ENCODE data around the gene DHX36.

DHX36 gene, protein sequence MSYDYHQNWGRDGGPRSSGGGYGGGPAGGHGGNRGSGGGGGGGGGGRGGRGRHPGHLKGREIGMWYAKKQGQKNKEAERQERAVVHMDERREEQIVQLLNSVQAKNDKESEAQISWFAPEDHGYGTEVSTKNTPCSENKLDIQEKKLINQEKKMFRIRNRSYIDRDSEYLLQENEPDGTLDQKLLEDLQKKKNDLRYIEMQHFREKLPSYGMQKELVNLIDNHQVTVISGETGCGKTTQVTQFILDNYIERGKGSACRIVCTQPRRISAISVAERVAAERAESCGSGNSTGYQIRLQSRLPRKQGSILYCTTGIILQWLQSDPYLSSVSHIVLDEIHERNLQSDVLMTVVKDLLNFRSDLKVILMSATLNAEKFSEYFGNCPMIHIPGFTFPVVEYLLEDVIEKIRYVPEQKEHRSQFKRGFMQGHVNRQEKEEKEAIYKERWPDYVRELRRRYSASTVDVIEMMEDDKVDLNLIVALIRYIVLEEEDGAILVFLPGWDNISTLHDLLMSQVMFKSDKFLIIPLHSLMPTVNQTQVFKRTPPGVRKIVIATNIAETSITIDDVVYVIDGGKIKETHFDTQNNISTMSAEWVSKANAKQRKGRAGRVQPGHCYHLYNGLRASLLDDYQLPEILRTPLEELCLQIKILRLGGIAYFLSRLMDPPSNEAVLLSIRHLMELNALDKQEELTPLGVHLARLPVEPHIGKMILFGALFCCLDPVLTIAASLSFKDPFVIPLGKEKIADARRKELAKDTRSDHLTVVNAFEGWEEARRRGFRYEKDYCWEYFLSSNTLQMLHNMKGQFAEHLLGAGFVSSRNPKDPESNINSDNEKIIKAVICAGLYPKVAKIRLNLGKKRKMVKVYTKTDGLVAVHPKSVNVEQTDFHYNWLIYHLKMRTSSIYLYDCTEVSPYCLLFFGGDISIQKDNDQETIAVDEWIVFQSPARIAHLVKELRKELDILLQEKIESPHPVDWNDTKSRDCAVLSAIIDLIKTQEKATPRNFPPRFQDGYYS

DNA sequence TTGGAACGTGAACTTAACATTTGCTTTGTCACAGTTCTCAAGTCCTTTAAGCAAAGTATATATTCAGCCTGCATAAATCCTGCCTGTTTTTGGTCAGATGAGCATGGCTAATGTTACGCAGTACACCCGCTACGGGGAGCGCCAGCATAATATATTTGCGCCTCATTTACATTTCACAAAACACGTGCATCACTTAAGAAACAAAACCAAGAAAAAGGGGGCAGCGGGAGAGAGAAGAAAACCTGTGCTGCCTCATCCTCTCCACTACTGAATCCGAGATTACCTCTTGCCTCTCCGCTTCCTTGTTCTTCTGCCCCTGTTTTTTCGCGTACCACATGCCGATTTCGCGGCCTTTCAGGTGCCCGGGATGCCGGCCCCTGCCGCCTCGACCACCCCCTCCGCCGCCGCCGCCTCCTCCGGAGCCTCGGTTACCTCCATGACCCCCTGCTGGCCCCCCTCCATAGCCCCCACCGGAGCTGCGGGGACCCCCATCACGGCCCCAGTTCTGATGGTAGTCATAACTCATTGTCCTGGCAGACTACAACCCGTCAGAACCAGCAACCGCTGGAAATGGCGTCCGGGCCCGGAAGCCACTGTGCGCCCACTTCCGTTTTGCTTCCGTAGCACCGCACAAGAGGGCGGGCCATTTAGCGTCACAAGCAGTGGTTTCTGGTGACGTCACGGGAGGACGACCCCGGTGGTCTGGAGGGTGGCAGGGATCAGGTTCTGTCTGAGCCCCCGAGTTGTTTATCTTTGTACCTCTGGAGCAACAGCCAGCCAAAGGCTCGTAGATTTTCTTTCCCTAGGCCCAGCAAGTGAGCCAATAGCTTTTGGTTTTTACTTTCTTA lies at the start of gene DHX36:
Gene DHX36 (minus strand): TSS at position 597 of the 848 bp plus-strand sequence. CDS start 71 bp downstream, at position 526.
- FAIRE-seq (no peak), DNase-seq (ENCODE audit: low spot score) (peak; percentile 86)

DNA sequence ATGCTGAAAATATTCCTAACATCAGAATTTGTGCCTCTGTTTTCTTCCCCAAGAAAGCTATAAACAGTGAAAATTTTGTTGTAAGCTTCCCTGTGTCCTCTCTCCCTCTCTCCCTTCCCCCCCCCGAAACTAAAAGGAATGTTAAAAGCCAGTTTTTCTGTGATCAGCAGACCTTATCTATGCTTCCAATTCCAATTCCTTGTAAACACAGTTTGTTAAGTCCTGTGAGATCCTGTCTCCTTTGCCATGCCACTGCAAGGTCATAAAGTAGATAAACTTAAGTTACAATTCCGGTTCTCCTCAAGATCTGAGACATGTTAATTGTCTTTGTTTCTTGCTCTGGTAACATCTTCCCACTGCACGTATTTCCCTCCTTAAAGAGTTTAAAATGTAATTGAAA lies 42.9 kb upstream of the DHX36 start:
- no peak for FAIRE-seq
- DNase-seq (ENCODE audit: low spot score), result no peak

DNA sequence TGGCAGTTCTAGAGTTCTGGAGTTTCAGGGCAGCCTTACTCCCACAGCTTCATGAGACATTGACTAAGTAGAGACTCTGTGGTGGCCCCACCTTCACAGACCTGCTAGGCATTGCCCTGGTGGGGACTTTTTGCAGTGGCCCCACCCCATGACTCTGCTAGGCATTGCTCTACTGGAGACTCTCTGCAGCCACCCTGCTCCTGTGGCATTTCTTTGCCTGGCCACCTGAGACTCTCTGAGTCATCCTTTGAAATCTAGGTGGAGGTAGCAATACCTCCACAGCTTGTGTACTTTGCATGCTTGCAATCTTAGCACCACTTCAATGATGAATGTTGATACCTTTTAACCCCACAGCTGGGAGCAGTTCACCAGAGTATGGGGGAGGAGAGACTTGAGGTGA lies 40.6 kb upstream of the DHX36 start:
- FAIRE-seq, result no peak
- DNase-seq (ENCODE audit: low spot score), result no peak

DNA sequence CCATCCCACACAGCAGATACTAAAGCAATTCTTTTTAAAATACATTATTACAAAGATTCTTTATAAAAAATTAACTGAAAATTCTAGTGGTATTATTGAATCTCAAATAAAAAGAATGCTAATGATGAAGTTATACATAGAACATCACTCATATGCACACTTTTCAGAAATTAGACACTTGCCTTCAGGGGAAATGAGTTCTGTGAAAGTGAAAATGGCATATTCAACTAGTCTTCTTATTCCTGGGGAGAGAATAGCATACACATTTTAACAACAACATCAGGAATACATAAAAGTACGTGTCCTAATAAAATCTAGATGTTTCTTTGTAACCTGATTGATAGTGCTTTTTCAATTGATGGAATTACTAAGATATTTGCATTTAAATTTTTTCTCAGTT lies 36.8 kb upstream of the DHX36 start:
- FAIRE-seq, result no peak
- DNase-seq (ENCODE audit: low spot score), result no peak

DNA sequence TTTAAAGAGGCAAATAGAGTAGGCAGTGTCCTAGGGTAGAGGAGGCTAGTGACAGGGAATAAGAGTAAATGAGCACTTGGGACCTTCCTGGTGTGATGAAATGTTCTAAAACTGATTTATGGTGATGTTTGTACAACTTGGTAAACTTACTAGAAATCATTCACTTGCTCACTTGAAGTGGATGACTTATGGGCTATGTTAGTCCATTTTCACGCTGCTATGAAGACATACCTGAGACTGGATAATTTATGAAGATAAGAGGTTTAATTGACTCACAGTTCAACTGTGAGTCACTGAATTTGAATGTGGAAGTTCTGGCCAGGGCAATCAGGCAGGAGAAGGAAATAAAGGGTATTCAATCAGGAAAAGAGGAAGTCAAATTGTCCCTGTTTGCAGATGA lies 31.7 kb upstream of the DHX36 start:
- no peak for DNase-seq (ENCODE audit: low spot score)

DNA sequence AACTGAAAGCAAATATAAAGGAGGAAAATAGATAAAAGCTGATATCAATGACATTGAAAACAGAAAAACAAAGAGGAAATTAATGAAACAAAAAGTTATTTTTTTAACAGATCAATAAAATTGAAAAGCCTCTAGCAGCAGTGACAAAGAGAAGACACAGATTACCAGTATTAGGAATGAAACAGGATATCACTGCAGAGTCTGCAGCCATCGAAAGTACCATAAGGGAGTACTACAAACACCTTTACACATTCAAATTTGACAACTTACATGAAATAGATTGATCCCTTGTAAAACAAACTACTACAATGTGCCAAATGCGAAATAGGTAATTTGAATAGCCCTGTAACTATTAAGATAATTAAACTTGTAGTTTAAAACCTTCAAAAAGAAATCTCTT lies 24.9 kb upstream of the DHX36 start:
- DNase-seq (ENCODE audit: low spot score) (no peak), FAIRE-seq (no peak)

More for the DNA sequence above, 31.7 kb upstream of the DHX36 start:
- no peak for FAIRE-seq

DNA sequence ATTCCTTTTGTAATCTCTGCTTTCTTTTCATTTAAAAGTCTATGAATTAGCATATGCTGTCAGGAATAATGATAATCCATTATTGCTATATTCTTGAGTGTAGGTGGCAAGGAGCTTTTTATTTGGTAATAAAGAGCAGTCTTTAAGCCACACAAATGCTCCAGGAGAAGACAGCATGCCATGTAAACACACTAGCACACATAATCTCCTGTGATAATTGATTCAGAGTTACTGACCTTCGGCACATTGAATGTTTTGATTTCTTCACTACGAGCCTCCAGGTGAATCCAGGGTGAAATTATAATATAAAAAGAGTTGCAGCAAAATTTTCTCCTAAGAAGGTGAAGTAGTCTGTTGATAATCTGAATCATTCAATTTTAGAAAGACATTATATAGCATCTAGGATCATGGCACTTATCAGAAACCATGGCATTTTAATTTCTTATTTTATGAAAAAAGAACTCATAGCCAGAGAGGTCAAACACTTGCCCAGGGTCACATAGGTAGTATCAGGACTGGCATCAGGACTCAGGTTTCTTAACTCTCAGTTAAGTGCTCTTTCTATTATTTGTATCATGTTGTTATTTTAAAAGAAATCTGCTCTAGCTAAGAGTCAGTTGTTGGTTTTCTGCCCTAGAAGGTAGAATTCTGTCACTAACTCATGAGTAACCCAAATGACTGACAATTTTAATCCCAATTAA lies 21.3 kb upstream of the DHX36 start:
- no peak for DNase-seq (ENCODE audit: low spot score)
- FAIRE-seq, result no peak

DNA sequence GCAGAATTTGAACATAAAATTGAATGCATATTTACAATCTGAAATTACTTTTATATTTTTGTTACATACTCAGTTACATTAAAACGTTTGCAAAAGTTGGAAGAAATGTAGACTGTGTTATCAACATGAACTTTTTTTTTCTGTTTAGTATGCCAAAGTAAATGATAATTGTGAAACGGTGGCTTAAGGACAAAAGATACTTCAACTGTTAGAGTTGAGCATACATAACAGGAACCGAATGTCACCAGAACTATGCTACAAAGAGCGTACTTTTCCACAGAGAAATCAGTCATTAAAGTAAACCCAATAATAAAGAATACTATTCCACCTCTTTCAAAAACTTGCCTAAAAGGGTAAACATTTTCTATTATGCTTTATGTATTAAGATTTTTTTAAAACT lies 14.3 kb upstream of the DHX36 start:
- FAIRE-seq, result no peak

DNA sequence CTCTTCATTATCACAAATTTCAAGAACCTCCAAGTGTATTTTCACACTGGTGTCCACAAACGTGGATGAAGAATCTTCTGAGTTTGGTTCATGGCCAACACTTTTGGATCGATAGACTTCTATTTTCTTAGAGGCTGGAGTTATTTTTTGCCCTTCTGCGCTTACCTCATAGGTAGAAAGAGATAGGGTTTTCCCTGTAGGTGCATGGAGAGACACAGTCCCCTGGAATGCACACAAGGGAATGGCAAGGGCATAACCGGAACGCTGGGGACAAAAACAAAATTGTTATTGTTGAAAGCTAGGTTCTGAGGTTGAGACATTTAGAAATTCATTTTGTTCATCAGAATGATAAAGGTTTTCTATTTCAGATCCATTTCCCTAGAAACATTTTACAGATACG lies 13.7 kb upstream of the DHX36 start:
- FAIRE-seq, result no peak
- no peak for DNase-seq (ENCODE audit: low spot score)

More for the DNA sequence above, 14.3 kb upstream of the DHX36 start:
- DNase-seq (ENCODE audit: low spot score), result no peak

DNA sequence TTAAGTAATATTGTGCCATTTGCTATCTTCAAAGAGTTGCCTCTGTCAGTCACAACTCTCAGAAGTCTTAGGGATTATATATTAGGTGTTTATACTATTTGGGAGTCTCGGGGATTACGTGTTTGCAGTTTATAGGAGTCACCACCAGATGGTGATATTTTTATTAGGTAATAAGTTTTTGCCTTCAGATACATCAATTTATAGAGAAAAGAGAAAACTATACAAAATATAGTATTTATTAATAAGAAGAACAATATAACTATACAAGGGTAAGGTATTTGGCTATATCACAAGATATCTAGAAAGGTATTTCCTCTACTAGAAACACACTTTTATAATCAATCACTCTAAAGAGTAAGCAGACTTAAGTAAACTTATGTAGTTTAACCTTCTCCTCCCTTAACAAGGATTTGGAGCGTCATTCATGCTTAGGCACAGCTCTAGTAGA lies 10.7 kb upstream of the DHX36 start:
- no peak for FAIRE-seq

DNA sequence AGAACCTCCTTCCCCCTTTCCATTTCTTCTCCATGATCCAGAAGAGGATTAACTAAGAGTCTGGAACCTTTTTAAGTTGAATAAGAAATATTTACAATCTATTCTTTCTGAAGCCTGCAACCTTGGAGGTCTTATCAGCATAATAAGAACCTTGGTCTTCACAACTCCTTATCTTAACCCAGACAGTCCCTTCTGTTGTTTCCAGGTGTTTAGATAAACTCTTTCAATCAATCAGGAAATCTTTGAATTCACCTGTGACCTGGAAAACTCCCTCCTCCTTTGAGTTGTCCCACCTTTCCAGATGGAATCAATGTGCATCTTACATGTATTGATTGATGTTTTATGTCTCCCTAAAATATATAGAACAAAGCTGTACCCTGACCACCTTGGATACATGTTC lies 3.6 kb upstream of the DHX36 start:
- DNase-seq (ENCODE audit: low spot score), result no peak
- FAIRE-seq, result no peak

More for the DNA sequence above, 10.7 kb upstream of the DHX36 start:
- DNase-seq (ENCODE audit: low spot score), result peak; percentile 11

DNA sequence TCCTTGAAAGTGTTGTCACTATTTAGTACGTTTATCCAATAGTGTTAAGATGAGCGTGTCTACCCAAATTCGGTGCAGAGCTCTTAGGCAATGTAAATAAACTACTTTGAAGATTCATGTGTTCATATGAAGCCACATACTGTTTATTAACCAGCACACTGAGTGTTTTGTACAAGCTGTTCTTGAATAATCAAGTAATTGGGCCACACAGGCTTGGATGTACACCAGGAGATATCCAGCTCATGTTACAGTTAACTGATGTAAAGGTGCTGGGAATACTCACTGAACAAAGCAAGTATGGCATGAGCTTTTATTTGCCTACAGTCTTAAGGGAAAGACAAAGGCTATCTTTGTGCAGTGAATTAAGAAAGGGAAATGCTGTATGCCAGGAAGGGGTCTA lies 632 bp upstream of the DHX36 start:
- DNase-seq (ENCODE audit: low spot score) (no peak), FAIRE-seq (no peak)

DNA sequence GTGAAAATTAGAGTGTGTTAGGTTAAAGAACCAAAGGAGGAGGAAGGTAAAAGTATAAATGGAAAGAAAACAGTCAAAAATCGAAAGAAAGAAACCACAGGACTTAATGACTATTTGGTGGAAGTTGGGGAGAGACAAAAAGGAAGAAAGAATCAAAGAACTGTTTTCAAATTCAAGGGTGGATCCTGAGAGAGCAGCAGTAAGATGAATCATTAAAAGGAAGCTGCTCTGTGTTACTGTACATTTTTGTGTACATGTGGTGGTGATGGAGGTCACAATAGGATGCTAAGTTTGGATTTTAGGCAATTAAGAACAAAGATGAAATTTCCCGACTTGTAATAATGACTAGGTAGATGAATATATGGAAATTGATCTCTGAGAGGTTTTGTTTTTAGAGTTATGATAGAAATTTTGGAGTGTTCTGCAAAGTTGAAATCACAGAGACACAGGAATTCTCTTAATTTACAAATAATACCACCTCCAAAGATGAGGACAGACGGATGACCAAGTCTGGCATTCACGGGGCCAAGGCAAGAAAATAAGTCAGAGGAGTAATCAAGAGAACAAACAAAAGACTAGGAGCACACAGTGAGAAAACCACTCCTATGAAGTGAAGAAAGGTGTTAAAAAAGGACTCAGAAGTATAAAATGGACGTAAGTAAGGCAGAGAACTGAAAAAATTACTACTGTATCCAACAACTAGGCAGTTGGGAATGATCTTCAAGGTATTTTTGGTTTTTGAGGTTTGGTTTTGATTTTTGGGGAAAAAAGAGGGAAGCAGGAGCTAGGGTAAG lies 7.1 kb downstream of the DHX36 start:
- no peak for FAIRE-seq
- DNase-seq (ENCODE audit: low spot score), result no peak

DNA sequence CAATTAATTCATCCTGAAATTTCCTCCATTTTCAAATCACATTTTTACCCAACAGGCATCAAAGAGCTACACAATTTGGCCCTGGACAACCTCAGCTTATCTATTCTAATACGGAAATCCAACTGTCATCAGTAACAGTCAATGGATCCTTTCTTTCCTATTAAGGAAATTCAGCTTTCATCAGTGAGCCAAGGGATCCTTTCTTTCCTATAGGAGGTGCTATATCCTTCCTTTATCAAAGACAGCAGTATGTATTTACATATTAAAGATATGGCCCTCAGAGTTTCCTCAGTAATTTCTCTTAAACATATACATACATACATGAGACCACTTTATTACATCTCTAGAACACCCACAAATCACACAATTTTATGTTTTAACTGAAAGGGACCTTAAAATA lies 10.1 kb downstream of the DHX36 start:
- FAIRE-seq (no peak), DNase-seq (ENCODE audit: low spot score) (no peak)

DNA sequence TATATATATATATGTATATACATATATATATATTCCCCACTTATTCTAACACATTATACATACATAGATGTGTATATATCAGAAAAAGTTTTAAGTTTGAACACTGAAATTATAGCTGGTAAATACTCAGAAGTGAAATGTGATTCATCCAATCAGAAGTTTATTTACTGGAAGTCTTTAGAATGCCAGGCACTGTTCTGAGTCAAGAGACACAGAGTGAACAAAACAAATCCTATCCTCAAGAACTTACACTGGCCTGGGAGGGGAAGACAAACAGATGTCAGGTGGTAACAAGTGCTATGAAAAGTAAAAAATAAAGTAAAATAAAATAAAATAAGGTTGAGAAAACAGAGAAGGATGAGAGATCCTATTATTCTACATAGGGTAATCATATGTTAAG lies 13.4 kb downstream of the DHX36 start:
- no peak for FAIRE-seq

DNA sequence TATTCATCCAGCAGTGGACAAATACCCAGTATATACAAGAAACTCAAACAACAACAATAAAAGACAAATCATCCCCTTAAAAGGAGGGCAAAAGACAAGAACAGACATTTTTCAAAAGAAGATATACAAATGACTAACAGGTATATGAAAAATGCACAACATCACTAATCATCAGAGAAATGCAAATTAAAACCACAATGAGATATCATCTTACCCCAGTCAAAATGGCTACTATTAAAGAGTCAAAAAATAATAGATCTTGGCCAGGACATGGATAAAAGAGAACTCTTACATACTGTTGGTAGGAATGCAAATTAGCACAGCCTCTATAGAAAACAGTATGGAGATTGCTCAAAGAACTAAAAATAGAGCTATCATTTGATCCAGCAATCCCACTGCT lies 16.9 kb downstream of the DHX36 start:
- FAIRE-seq (no peak), DNase-seq (ENCODE audit: low spot score) (no peak)

More for the DNA sequence above, 13.4 kb downstream of the DHX36 start:
- no peak for DNase-seq (ENCODE audit: low spot score)

DNA sequence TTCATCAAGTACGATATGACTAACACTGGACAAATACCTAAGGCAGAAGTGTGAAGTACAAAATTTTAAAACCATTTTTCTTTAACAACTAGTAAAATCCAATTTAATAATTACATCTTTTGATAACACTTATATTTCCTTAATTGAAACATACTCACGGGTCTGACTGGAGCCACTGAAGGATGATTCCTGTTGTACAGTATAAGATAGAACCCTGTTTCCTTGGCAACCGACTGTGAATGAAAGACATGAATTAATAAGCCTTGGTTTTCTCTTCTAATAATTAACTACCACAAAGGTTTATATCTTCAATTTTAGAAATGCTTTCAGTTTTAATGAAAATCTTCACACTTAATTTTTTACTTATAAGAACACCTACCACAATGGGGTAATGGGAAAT lies 19.4 kb downstream of the DHX36 start:
- DNase-seq (ENCODE audit: low spot score), result no peak

DNA sequence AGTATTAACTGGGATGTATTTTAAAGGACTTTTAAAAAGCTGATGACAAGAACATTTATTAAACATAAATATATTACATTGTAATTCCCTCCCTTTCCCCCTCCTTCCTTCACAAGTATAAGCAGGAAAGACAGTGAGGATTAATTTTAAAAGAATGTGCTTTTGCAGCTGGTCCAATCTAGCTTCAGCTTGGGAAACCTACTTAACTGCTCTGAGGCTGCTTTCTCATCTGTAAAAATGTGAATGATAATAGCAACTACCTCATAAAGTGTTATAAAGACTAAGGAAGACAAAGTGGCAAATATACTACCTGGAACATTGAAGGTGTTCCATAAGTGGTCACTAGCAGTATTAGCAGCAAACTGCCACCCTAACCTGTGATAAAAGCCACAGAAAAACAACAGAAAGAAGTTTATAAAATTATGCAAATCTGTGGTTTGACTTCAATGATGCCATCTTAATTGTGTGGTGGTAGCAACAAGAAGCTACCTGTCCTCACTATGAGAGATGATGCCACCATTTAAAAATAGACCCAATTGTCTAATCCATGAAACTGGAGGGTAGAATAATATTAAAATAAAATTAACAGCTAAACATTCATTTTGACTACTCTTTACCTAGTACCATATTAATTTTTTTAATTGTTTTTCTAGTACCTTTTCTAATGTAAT lies 20.0 kb downstream of the DHX36 start:
- FAIRE-seq (no peak), DNase-seq (ENCODE audit: low spot score) (no peak)

More for the DNA sequence above, 19.4 kb downstream of the DHX36 start:
- FAIRE-seq, result no peak

DNA sequence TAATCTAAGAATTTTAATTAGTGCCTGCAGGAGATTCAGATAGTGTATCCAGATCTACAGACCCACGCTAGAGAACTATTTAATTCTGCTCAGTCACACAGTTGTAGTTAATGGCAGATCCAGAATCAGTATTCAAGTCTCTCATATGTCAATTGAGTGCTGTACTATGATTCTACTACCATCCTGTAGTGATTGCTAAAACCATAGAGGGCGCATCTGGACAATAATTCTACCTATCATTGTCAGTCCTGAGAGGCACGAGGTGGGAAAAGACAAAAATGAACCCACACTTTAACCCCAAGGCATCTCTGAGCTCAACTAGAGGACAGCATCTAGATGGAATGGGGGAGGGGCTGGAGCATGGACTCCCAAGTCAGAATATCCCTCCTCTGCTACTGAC lies 22.7 kb downstream of the DHX36 start:
- DNase-seq (ENCODE audit: low spot score) (no peak), FAIRE-seq (no peak)

All from urothelium cell line (cell line).